RWPE2 (cell line): ENCODE measurements around the gene TMEM253.
A peak's percentile ranks its signal among the peaks of the same experiment; 100 is the strongest.

ENCODE experiments used
- ATAC-seq: fragments of 200-7000 bp; cut with Tn5 transposase; 3 replicates; pipeline ENCODE4 v1.9.1; 2021; ENCODE audit warnings: low read depth
- DNase-seq: peaks from one replicate; pipeline ENCODE4 v3.0.0-alpha.2; 2020; ENCODE audit warnings: low spot score
- H3K27ac ChIP-seq: fragments of 450-650 bp; 2 replicates; pipeline ENCODE4 v1.5.1; 2017; ENCODE audit warnings: mild to moderate bottlenecking; ENCODE audit not compliant: poor library complexity, severe bottlenecking
- H3K27me3 ChIP-seq: fragments of 250-450 bp; sonication (Bioruptor Pico); 2 replicates; pipeline ENCODE4 v1.5.1; 2021; ENCODE audit warnings: mild to moderate bottlenecking, moderate library complexity; ENCODE audit not compliant: insufficient read depth, poor library complexity, severe bottlenecking
- H3K36me3 ChIP-seq: fragments of 250-450 bp; sonication (Bioruptor Pico); 2 replicates; pipeline ENCODE4 v1.5.1; 2020; ENCODE audit warnings: low read depth, mild to moderate bottlenecking, moderate library complexity
- H3K4me1 ChIP-seq: fragments of 250-450 bp; sonication (Bioruptor Pico); 2 replicates; pipeline ENCODE4 v1.5.1; 2021; ENCODE audit warnings: mild to moderate bottlenecking, moderate library complexity; ENCODE audit not compliant: insufficient read depth, poor library complexity, severe bottlenecking
- H3K4me3 ChIP-seq: fragments of 250-450 bp; sonication (Bioruptor Pico); 2 replicates; pipeline ENCODE4 v1.5.1; 2021; ENCODE audit warnings: mild to moderate bottlenecking, moderate library complexity; ENCODE audit not compliant: severe bottlenecking
- H3K9me3 ChIP-seq: fragments of 250-450 bp; sonication (Bioruptor Pico); 2 replicates; pipeline ENCODE4 v1.5.1; 2021; ENCODE audit warnings: mild to moderate bottlenecking, moderate library complexity; ENCODE audit not compliant: severe bottlenecking
- TF ChIP-seq, protein P1 (sequence below): fragments of 450-650 bp; IDR thresholded peaks from one replicate; pipeline ENCODE4 v1.5.1; 2017; ENCODE audit warnings: mild to moderate bottlenecking, moderate library complexity; ENCODE audit not compliant: poor library complexity, severe bottlenecking

Gene TMEM253

GRCh38 chr14:21092273-21093011 lies 8.4 kb upstream of the TMEM253 start:
- peak; percentile 71 for ATAC-seq
- TF ChIP-seq, protein P1, sequence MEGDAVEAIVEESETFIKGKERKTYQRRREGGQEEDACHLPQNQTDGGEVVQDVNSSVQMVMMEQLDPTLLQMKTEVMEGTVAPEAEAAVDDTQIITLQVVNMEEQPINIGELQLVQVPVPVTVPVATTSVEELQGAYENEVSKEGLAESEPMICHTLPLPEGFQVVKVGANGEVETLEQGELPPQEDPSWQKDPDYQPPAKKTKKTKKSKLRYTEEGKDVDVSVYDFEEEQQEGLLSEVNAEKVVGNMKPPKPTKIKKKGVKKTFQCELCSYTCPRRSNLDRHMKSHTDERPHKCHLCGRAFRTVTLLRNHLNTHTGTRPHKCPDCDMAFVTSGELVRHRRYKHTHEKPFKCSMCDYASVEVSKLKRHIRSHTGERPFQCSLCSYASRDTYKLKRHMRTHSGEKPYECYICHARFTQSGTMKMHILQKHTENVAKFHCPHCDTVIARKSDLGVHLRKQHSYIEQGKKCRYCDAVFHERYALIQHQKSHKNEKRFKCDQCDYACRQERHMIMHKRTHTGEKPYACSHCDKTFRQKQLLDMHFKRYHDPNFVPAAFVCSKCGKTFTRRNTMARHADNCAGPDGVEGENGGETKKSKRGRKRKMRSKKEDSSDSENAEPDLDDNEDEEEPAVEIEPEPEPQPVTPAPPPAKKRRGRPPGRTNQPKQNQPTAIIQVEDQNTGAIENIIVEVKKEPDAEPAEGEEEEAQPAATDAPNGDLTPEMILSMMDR: peak; percentile 99
- H3K27ac ChIP-seq: no peak overlapping the region
- H3K4me1 ChIP-seq: no peaks in the 10 kb centered on the region
- H3K36me3 ChIP-seq: peaks cover 19% of the 10 kb centered on the region
- no peaks in the 10 kb centered on the region for H3K27me3 ChIP-seq
- no peaks in the 10 kb centered on the region for H3K9me3 ChIP-seq
- H3K4me3 ChIP-seq: no peak overlapping the region
- DNase-seq: no peak

DNA sequence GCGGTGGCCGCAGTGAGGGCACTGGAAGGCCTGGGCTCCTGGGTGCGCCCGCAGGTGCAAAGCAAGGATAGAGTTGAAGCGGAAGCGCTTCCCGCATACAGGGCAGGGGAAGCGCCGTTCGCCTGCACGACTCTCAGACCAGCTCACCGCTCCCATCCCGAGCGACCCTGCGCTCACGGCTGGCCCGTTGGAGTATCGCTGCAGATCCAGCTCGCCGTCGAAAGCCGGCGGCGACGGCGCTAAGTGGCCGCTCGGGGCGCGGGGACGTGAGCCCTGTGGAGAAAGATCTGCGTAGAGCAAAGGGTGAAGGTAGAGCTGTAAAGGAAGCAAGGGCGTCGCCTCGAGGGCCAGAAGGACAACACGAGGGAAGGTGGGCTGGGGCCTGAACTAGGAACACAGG lies 7.8 kb upstream of the TMEM253 start:
- no peak overlapping the region for H3K27ac ChIP-seq

DNA sequence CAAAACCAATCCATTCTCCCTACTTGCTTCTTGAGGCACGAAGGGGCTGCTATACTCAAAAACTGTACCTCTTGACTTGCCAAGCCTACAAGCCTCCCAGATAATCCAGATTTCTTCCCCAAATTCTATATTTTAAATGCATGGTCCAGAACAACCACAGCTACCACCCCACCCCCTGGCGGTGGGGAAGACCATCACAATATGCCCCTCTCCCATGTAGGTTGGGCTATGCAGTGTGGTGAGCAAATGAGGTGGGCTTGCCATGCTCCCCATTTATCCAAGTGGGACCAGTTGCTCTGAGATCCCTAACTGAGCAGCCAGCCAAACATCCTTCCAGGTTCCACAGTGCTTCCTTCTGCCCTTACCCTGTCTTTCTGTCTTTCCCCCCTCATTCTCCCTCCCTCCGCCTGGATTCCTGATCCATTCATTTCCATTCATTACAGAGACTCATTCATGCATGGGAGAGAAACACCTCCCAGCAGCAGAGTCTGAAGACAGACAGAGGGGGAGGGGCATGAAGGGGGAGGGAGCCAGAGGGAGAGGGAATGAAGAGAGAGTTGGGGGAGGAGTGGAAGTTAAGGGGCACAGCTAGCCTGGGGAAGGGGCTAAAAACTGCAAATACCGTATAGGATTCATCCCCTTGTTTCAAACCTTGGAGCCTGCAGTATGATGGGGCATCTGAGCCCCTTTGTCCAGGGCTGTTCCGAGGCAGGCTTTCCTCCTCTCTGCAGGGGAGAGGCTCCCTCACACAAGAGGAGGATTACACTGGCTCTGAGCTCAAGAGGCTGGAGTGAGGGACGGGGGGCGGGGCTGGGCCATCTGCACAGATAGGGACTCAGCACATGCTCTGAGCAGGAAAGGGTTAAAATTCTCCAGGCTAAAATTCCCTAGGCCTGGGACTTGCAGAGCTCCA lies 6.8 kb upstream of the TMEM253 start:
- no peak overlapping the region for H3K4me3 ChIP-seq
- DNase-seq: no peak
- no peak for ATAC-seq
- no peaks in the 10 kb centered on the region for H3K9me3 ChIP-seq
- H3K4me1 ChIP-seq: peaks cover under 1% of the 10 kb centered on the region
- TF ChIP-seq, protein P1: no peak
- no peak overlapping the region for H3K27ac ChIP-seq
- no peaks in the 10 kb centered on the region for H3K27me3 ChIP-seq
- peaks cover 19% of the 10 kb centered on the region for H3K36me3 ChIP-seq

More for the DNA sequence above, 7.8 kb upstream of the TMEM253 start:
- ATAC-seq (no peak), DNase-seq (no peak)
- H3K9me3 ChIP-seq: no peaks in the 10 kb centered on the region
- no peaks in the 10 kb centered on the region for H3K27me3 ChIP-seq
- TF ChIP-seq, protein P1: no peak
- no peaks in the 10 kb centered on the region for H3K4me1 ChIP-seq
- H3K4me3 ChIP-seq: no peak overlapping the region
- H3K36me3 ChIP-seq: peaks cover 19% of the 10 kb centered on the region

GRCh38 chr14:21095430-21096205 lies 5.2 kb upstream of the TMEM253 start:
- no peak overlapping the region for H3K4me3 ChIP-seq
- peaks cover 16% of the 10 kb centered on the region for H3K4me1 ChIP-seq
- peaks cover 16% of the 10 kb centered on the region for H3K36me3 ChIP-seq
- TF ChIP-seq, protein P1: no peak
- no peak overlapping the region for H3K27ac ChIP-seq
- H3K9me3 ChIP-seq: no peaks in the 10 kb centered on the region
- no peak for DNase-seq
- no peak for ATAC-seq
- no peaks in the 10 kb centered on the region for H3K27me3 ChIP-seq
